ENCODE measurements around the gene IL4.

GRCh38 chr5:132641841-132642240 lies 31.9 kb upstream of the IL4 start:
- TF ChIP-seq CTCF (IDR thresholded peaks at IDR 0.05) = no peak
- TF ChIP-seq POLR2A (IDR thresholded peaks at IDR 0.05) = no peak

Data from Peyer's patch (tissue), 4 donors.